CD4-positive, alpha-beta T cell treated with Interleukin-4 for 4 hours (primary cell): ENCODE measurements around the gene ARID5B.
A peak's percentile ranks its signal among the peaks of the same experiment; 100 is the strongest.

Source experiments
- DNase-seq: peaks from one replicate; pipeline ENCODE4 v3.0.0-alpha.2; 2020

ARID5B gene

GRCh38 chr10:62037166-62037831, 135.8 kb downstream of the ARID5B start:
- no peak for DNase-seq

GRCh38 chr10:62037890-62038608, 136.6 kb downstream of the ARID5B start:
- DNase-seq: no peak

DNA sequence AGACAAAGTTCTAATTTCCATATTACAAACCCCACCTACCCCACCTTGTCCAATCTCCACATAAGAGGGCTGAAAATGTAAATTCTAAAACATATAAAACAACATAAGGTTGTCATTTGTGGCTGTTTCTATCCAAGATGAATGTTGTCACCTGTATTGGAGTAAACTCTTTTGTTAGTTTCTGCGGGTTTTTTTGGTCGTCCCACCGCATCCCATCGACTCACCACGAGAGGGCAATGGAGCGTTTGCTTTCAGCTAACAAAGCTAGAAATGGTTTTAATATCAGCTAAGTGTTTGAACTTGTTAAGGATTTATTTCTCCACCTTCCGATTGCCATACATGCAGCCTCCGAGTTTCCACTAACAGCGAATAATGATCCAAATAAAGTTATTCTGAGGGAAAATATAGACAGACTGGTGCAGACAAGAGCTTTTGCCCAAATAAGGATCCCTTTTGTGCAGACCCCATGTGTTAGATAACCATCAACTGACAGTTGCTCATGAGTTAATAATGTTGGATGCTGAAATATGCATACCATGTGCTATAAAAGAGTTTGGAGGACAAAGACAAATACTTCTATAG, 137.2 kb downstream of the ARID5B start:
- peak; percentile 82 for DNase-seq

- no peak for DNase-seq
Measured at GRCh38 chr10:62039954-62040353, 138.5 kb downstream of the ARID5B start.

- DNase-seq: no peak
Measured at GRCh38 chr10:62040881-62041280, 139.4 kb downstream of the ARID5B start.

- no peak for DNase-seq
Measured at GRCh38 chr10:62043421-62044021, 142.0 kb downstream of the ARID5B start.

GRCh38 chr10:62044566-62044965, 143.1 kb downstream of the ARID5B start:
- no peak for DNase-seq

DNA sequence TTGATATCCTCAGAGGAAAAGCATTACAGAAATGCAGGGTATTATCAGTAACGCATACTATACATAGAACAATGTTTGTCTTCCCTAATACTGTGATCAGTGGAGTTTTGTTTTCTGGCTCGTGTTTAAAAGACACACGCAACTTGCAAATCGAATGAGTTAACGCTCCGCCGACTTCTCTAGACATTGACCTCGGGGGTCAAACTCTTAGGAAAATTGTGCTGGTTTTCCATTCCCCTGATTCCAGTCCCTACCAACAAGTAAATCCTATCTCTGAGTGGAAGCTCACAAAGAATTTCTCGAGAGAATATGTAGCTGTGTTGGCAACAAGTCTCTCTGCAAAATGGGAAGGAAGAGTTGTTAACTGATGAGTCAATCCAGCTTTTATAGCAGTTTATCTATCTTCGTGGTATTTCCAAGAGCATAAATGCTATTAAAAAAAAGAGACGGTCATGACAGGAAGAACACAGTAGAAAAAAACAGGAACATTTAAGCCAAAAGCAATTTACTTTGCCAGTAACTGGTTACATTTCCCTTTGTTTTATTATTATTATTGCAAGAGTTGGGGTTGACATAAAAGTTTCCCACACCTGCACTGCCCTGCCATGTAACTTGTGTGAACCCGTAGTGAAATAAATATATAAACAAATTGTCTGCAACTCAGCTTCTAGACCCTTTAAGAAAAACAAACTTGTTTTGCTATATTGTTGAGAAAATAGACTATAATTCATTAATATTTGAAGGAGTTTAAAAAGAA, 144.4 kb downstream of the ARID5B start:
- DNase-seq: no peak

- peak; percentile 51 for DNase-seq
Measured at GRCh38 chr10:62046522-62047227, 145.2 kb downstream of the ARID5B start.

DNA sequence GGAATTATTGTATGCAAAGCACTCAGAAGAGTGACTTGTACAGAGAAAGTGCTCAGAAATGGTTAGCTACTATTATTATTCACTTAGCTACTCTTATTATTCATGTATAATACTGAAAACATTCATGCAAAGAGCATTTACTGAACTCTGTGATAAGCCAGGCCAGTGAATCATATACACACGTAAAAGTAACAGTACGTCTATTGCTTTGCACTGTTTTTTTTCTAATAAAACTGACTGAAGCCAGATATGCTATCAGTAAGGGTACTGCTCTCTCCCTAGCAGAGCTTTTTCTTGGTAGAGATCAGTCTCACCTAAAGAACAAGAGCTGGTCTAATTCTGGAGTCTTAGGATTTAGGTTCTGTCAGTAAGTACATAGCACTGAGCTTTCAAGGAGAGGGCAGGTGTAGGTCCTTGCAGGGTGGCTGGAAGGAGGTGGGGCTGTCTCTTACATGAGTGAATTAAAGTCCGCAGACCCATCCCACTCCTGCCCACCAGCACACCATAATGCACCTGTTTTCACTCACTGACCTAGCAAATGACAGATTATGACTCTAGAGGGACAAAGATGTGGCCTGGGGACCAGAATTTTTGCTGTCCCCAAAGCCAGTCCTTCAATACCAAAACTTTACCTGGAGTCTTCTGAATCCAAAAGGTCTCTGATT, 145.9 kb downstream of the ARID5B start:
- DNase-seq: peak; percentile 45

- peak; percentile 54 for DNase-seq
Measured at GRCh38 chr10:62047960-62048383, 146.5 kb downstream of the ARID5B start.

- DNase-seq: peak; percentile 63
Measured at GRCh38 chr10:62048470-62048869, 147.0 kb downstream of the ARID5B start.

DNA sequence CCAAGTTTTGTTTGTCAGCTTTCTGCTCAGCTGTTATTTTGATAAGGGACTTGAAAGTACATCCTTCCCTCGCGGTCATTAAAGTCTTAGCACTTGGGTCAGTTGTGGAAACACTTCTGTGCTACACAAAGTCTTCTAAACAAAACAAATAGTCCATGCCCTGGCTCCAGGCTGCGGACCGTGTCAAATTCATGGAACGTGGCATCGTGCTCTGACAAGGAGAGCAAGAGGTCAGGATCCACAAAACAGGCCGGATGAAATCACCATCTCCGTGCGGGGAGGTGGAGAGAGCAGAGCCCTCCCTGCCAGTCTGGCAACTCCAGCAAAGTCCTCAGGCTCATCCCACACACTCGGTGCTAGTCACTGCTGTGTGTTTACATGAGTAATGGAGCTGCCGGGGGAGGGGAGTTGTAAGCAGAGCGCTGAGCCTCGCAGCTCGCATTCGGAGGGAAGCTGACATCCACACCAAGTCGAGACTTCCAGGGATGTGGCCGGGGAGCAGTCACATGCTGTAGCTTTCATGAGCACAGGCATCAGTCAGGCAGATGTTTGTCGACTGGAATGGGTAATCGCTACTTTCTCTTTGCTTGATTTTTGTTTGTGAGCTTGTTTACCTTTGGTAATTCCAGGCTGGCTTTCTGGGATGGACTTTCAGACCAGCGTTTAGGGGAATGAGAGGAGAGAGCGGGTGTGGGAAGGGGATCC, 147.6 kb downstream of the ARID5B start:
- DNase-seq: peak; percentile 73

DNA sequence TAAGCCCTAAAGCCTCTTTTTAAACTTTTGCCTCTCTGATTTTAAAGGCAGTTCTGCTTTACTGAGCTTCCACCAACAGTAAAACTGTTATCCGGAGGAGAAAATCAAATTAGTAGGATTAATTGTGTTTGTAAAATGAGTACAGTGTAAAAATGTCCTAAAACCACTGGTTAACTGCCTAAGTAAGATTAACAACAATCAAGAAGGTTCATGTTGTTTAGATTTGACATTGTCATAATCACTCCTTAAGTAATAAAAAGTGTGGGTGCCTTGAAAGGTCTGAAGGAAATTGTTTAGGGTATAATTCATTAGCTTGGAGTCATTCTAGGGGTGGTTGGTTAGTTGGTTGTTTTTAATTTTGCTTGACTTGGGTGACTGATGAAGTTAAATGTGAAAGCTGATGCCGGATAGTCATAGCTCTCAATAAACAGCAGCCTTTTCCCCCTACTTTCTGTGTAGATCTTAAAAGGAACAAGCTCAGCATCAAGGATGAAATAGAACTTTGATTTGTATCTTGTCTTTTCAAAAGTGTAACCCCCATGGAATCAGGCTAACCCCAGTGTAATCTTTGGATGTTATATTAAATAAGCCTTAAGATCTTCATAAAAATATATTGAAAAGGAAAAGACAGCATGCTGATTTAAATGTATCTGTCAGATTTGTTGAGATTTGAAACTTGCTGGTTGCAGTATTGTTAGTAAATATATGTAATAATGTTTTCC, 148.3 kb downstream of the ARID5B start:
- DNase-seq: peak; percentile 40

DNA sequence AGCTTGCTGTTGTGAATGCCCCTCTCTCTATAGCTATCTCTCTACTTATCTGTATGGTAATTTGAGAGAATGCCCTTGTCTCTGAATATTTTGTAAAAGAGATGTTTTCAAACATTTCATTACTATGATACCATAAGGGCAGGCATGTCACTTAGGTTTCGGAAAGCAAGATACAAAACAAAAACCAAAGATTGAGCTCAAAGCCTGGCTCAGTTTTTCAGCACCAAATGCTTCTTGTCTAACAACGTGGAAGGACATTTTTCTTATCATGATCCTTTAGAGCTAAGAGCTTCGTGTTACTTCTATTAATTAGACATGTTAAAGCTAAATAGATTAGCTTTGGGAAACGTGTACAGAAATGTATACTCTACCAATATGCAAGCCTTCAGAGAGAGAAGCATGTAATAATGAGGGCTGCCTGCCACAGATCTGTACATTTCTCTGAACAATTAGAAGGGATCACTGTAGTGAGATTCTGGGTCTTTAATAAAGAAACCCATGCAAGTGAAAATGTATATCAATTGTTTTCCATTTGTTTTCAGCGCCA, 148.9 kb downstream of the ARID5B start:
- peak; percentile 41 for DNase-seq

DNA sequence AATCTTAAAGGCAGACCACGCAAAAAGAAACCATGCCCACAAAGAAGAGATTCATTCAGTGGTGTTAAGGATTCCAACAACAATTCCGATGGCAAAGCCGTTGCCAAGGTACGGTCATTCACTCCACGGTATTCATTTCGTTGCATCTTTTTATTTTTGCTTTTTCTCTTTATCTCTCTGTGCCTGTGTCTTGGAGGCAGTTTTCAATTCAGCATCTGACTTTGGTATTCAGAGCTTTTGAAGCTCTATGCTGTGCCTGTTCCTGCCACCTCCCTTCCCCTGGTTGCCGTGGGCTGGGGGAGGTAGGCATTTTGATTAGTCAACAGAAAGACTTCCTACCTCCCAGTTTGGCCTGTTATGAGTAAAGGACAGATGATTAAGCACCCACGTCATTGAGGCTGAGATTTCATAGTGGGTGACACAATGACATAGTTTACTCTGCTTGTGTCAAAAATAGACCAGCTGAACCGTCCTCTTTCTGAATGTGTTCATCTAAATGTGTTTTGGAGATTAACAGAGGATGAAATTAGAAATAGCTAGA, 149.5 kb downstream of the ARID5B start:
- peak; percentile 91 for DNase-seq

DNA sequence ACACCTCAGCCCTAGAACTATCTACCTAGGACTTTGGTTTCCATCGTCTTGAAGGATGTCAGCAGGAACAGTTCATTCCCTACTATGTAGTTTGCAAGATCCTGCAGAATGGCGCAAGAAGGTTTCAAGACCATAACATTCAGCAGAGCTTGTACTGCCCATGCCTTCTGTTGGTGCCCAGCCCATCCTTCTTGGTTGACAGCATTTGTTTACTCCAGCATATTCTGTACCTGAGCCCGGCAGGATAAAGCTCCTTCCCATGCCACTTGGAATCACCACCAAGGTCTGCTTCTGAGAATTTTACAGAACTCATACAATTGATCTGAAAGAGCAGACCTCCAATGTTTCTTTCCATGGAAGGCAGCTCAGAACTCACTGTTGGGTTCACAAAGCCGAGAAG, 150.8 kb downstream of the ARID5B start:
- no peak for DNase-seq

GRCh38 chr10:62053860-62054259, 152.4 kb downstream of the ARID5B start:
- no peak for DNase-seq

DNA sequence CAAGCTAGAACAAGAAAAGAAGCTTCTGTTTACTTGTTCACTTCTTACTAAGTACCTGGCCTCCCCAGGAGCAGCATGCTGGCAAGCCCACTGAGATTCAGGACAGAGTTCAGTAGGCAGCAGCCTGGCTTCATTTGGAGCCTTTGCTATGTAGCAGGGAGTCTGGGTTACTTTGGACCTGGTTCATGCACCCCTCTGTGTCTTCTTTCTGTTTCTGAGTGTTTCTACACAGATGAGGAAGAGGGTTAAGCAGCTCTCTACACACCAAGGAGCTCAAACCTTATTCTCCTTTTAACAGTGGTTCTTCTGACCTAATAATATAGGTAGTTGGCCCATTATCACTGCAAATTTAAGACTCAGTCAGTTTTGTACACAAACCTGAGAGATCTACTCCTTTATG, 152.9 kb downstream of the ARID5B start:
- no peak for DNase-seq

GRCh38 chr10:62054830-62055229, 153.3 kb downstream of the ARID5B start:
- DNase-seq: peak; percentile 61
